HUES6 (cell line): ENCODE data around the gene CEP104.

Source experiments
- H3K27ac ChIP-seq: 2 replicates; pipeline ENCODE4 v1.7.0; 2013; ENCODE audit warnings: low read depth, mild to moderate bottlenecking, low read length, inconsistent platforms
- H3K27me3 ChIP-seq: 2 replicates; pipeline ENCODE4 v1.6.1; 2013; ENCODE audit warnings: low read length; ENCODE audit not compliant: control insufficient read depth, insufficient read depth
- H3K36me3 ChIP-seq: 2 replicates; pipeline ENCODE4 v1.6.1; 2013; ENCODE audit warnings: low read length; ENCODE audit not compliant: control insufficient read depth, insufficient read depth
- H3K4me1 ChIP-seq: 2 replicates; pipeline ENCODE4 v1.6.1; 2013; ENCODE audit warnings: low read length; ENCODE audit not compliant: control insufficient read depth, insufficient read depth
- H3K4me3 ChIP-seq: 2 replicates; pipeline ENCODE4 v1.5.1; 2013; ENCODE audit warnings: low read depth, low read length
- H3K9ac ChIP-seq: one replicate; pipeline ENCODE4 v1.6.1; 2013; ENCODE audit warnings: mild to moderate bottlenecking, low read length
- H3K9me3 ChIP-seq: 2 replicates; pipeline ENCODE4 v1.6.1; 2013; ENCODE audit warnings: low read depth, low read length; ENCODE audit not compliant: control insufficient read depth, insufficient read depth

CEP104 gene

DNA sequence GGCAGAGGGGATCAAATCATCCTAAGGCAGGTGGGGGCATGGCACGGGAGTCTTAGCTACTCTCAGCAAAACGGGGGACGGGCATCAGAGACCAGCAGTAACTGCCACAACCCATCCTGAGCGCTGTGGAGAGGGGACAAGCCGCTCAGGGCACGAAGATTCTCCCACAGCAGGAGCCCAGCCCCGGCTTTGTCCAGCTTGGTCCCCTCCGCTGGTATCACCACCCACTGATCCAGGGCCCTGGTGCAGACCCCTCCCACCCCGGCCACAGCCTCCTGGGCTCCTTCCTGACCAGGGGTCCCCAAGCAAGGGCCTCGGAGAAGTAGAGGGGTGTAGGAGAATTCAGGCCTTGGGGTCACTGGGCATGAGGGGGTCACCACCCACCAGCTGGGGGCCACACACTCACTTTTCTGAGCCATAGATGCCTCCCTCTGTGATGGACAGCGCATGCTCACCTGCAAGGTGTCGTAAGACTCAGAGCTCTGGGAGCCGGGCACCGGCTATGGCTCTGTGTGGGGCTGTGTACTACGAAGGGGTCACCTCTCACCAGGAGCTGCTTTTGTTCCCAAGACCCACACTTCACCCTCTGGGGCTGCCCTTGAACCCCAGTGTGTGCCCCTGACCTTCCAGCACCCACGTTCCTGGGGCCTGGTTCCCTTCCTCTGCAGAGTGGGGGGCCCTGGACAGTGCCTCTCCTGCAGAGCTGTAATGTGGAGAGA is 86.8 kb downstream of the CEP104 start:
- H3K4me3 ChIP-seq = no peak overlapping the region
- peaks cover 3% of the 10 kb centered on the region; the same call in 1 of the 2 replicates for H3K27me3 ChIP-seq
- H3K27ac ChIP-seq = no peak overlapping the region
- no peak overlapping the region for H3K9ac ChIP-seq
- H3K36me3 ChIP-seq = no peaks in the 10 kb centered on the region
- H3K4me1 ChIP-seq = peaks cover 28% of the 10 kb centered on the region
- no peaks in the 10 kb centered on the region for H3K9me3 ChIP-seq

DNA sequence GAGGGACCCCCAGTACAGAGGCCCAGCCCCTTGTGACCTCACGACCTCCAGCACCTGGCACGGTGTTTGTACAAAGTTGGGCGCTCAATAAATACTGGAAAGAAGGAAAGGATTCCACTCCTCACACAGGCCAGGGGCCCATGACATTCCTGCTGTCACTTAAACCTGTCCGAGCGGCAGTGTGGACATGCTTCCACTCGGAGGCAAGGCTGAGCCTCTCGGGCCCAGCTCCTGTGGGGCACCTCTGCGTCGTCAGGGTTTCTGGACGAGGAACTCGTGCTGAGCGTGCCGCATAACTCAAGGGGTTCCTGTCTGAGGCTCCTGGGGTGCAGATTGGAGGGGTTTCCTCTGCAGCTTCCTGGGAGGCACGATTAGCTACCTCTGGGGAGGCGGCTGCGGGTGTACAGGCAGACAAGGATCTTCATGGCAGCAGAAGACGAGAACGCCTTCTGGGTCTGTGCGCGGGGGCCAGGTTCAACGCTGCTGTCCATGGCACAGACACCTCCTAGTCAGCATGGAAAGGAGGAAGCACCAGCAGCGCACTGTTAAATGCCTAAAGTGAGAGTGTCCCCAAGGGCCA is 88.1 kb downstream of the CEP104 start:
- Histone ChIP-seq H3K27me3 (peaks cover 5% of the 10 kb centered on the region; the same call in 1 of the 2 replicates), H3K36me3 (no peaks in the 10 kb centered on the region), H3K4me1 (peaks cover 20% of the 10 kb centered on the region; the same call in 1 of the 2 replicates), H3K4me3 (no peak overlapping the region), H3K27ac (no peak overlapping the region), H3K9ac (no peak overlapping the region), H3K9me3 (no peaks in the 10 kb centered on the region)

DNA sequence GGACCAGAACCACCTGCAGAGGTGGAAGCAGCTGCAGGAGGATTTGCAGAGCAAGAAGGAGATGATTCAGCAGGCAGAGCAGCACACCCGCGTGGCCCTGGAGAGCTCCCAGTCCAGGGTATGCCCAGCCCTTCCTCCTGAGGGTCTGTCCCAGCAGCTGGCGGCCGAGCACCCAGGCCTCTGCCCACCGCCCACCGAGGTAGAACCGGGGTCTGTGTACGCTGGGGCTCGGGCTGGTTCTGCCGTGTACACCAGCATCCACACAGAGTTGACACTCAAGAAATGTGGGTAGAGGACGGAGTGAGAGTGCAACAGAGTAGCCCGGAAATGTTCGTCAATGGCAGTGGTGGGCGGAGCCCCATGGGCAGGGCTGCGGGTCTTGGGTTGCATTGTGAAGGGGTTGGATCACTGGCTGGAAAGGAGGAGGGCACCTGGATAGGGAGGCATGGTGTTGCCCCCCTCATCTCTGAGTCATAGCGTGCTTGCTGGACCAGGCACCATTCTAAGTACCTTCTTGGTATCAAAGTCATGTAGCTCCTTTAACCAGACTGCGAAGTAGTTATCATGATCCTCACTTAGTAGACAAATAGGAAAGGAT is 89.6 kb downstream of the CEP104 start:
- no peak overlapping the region for H3K9ac ChIP-seq
- no peak overlapping the region for H3K27ac ChIP-seq
- peaks cover 10% of the 10 kb centered on the region; the same call in 1 of the 2 replicates for H3K4me1 ChIP-seq
- no peaks in the 10 kb centered on the region for H3K36me3 ChIP-seq
- peaks cover 5% of the 10 kb centered on the region; the same call in 1 of the 2 replicates for H3K27me3 ChIP-seq
- H3K9me3 ChIP-seq = no peaks in the 10 kb centered on the region
- no peak overlapping the region for H3K4me3 ChIP-seq

DNA sequence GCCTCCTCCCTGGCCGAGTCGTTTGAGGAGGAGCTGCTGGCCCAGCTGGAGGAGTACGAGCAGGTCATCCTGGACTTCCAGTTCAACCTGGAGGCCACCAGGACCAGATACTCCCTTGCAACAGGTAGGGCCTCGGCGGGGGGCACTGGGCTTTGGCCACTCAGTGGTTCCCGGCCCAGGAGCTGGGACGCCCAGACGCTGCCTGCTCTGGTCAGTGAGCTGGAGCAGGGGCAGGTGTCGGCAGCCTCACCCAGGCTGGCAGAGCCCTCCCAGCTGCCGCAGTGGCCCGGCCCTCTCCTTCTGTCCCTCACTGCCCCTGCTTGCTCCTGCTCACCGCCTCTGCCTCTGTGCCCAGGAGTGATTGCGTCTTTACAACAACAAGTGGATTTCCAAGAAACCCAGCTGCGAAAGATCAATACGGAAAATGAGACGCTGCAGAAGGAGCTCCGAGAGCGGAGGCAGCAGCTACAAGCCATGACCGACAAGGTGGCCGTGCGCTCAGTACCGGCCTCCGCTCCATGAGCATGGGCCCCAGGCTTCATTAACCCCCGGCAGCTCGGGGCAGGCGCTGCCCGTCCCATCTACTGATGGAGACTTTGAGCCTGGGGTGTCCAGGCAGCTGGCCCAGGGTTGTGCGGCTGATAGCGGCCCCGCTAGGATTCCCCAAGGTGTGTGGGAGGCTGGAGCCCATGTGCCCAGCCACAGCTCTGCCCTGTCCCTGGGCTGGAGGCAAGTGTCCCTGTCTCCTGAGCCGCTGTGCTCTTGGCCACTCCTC is 93.5 kb downstream of the CEP104 start:
- Histone ChIP-seq H3K4me3 (no peak overlapping the region), H3K27ac (no peak overlapping the region), H3K4me1 (0 out of 2 replicates have a peak, but pooled peaks cover 3% of the 10 kb centered on the region), H3K27me3 (peaks cover 5% of the 10 kb centered on the region; the same call in 1 of the 2 replicates), H3K9ac (no peak overlapping the region), H3K36me3 (no peaks in the 10 kb centered on the region), H3K9me3 (no peaks in the 10 kb centered on the region)

DNA sequence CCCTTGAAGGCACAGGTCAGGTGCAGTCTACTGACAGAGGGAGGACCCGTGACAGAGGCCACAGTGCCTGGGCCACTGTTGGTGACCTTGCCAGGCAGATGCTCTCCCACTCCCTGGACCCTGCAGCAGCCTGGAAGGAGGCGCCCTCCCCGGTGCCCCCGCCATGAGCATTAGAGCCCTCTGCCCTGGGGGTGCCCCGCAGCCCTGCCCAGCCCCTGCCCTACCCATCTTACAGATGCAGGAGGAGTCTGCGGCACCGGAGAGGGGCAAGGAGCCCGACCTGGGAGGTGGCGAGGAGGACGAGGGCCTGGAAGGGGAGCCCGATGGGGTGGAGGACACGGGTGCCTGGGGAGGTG is 94.2 kb downstream of the CEP104 start:
- Histone ChIP-seq H3K36me3 (no peaks in the 10 kb centered on the region), H3K4me1 (0 out of 2 replicates have a peak, but pooled peaks cover 3% of the 10 kb centered on the region), H3K4me3 (no peak overlapping the region), H3K9me3 (no peaks in the 10 kb centered on the region), H3K27me3 (peaks cover 5% of the 10 kb centered on the region; the same call in 1 of the 2 replicates), H3K9ac (no peak overlapping the region), H3K27ac (no peak overlapping the region)

DNA sequence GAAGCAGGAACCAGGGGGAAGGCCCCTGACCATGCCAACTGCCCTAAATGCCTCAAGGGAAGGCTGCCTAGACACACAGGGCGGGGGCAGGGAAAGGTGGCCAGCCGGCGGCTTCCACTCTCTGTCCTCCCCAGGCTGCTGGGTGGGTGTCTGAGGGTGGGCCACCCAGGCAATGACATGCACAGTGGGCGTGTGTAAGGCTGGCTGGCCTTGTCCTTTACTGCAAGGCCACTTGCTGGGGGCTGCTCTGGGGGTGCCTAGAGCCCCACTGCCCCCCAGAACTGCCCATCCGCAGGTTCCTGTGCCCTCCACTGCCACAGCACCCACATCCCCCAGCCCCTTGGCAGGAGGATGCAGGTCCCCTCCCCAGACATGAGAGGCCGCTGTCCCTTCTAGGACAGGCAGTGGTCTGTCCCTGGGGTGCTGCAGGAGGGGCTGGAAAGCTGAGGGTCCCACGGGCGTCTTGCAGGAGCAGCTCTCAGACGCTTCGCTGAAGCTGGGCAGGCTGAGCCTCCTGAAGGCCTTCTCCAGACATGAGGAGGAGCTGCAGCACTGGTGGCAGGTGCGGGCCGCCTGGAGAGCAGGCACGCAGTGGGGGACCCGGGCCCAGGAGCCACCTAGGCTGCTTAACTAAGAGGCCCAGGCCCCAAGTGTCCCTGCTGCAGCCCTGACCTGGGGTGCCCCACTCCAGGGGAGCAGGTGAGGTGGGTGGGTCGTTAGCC is 94.7 kb downstream of the CEP104 start:
- H3K27ac ChIP-seq = no peak overlapping the region

More for the DNA sequence above, 94.7 kb downstream of the CEP104 start:
- Histone ChIP-seq H3K9ac (no peak overlapping the region), H3K4me1 (no peaks in the 10 kb centered on the region), H3K4me3 (no peak overlapping the region), H3K9me3 (no peaks in the 10 kb centered on the region), H3K27me3 (peaks cover 5% of the 10 kb centered on the region; the same call in 1 of the 2 replicates), H3K36me3 (no peaks in the 10 kb centered on the region)
